ENCODE data around the gene DCP2.

DNA sequence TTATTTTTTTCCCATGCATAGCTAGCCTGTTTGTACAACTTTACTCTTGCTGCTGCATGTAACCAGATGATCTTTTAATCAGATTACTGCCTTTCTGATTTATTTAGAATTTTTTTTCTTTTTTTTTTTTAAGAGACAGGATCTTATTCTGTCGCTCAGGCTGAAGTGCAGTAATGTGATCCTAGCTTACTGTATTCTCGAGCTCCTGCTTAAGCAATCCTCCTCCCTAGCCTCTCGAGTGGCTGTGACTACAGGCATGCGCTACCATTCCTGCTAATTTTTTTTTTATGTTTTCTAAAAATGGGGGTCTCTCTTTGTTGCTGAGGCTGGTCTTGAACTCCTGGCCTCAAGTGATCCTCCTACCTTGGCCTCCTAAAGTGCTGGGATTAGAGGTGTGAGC lies 9.6 kb downstream of the DCP2 start:
- no peak for TF ChIP-seq TAF1 (IDR thresholded peaks at IDR 0.05; ENCODE audit: borderline replicate concordance, insufficient read depth, low read length)
- no peak for TF ChIP-seq SIN3A (IDR thresholded peaks at IDR 0.05; ENCODE audit: borderline replicate concordance, insufficient read depth, low read length)

Measured in PFSK-1 (cell line).